ENCODE data around the gene TBCD.
"Not testable (repeated sequence)": the region's sequence is repeated elsewhere in the genome, so short reads cannot be mapped to it uniquely, and the experiment has no call there.

DNA sequence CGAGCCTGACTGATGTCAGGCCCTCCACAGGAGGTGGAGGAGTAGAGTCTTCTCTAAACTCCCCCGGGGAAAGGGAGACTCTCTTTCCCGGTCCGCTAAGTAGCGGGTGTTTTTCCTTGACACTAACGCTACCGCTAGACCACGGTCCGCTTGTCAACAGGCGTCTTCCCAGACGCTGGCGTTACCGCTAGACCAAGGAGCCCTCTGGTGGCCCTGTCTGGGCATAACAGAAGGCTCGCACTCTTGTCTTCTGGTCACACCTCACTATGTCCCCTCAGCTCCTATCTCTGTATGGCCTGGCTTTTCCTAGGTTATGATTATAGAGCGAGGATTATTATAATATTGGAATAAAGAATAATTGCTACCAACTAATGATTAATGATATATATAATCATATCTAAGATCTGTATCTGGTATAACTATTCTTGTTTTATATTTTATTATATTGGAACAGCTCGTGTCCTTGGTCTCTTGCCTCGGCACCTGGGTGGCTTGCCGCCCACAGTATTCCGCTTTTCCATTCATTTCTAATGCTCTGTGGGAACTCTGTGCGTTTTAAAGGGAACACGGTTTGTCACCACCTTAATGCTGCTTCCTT lies 26.0 kb downstream of the TBCD start:
- peak in 1 of 2 donors; percentile 10 for TF ChIP-seq CTCF (conservative IDR thresholded peaks at IDR 0.05 in 1 of 2, IDR thresholded peaks at IDR 0.05 in 1 of 2; ENCODE audit: extremely low read depth in 1 of 2, insufficient read depth in 1 of 2, low read depth in 1 of 2, low read length in 2 of 2)
- not testable (repeated sequence) for TF ChIP-seq EZH2 (IDR thresholded peaks at IDR 0.05; ENCODE audit: borderline replicate concordance, low read length)

All from mammary epithelial cell (primary cell).